Frontal cortex (tissue), 4 donors: ENCODE results near the gene WASHC4. TPM values are rescaled to one million over a fixed set of nuclear protein-coding genes. Genes with fewer than 3 reads are reported as not detected.
"Not testable (repeated sequence)": the region's sequence is repeated elsewhere in the genome, so short reads cannot be mapped to it uniquely, and the experiment has no call there.

ENCODE experiments used
- DNase-seq, 2 donors: peaks; one replicate each; pipeline ENCODE4 v3.0.0; 2012; ENCODE audit warnings: low spot score in 2 of 2
- FAIRE-seq: peaks from 2 replicates; lab custom pipeline; 2012; peaks lifted over from hg19 to GRCh38; lab: Jason Lieb, UNC
- total RNA-seq: library from RNA; depleted of rRNA; stranded (reverse); fragments of >200 nt; gene quantifications from one replicate; pipeline ENCODE4 v1.2.3, GENCODE V29; 2014
- donor health status: control.
- donor health status: control.
- donor health status: control.

WASHC4 gene
- total RNA-seq, 1 donor from 2014 or later, result 73.0 TPM

DNA sequence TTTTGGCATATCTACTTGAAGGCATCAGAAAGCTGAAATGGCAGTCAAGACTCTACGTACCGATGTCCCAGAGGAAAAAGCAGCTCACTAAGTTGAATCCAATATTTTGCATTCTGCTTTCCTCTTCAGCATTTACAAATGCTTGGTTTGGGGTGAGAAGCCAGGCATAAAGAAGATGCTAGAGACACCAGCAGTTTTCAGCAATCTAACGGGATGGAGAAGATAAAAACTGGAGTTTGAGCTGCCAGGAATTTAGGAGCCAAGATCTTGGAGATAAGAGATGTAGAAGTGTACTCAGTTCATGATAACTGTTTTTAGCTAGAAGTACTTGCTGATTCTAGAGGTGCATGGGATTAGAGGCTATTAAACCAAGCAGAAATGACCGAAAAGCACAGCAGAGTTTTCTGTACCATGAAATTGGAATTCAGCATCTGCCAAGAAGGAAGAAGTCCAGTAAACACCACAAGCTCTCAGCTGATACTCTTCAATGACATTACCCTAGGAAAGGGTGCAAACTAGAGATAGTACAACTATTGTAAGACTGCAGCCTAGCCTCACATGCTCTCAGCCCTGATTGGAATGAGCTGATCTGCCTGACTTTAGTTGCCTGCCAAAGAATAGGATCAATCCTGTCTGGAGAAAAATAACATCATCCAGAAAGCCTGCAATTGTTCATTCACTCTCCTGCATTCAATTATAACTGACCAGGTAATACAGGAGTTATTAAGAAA lies 15.9 kb upstream of the WASHC4 start:
- FAIRE-seq (no peak), DNase-seq (no peak)

GRCh38 chr12:105092336-105092735 lies 15.2 kb upstream of the WASHC4 start:
- DNase-seq (no peak), FAIRE-seq (no peak)

GRCh38 chr12:105095338-105095737 lies 12.2 kb upstream of the WASHC4 start:
- DNase-seq, FAIRE-seq: not testable (repeated sequence)

DNA sequence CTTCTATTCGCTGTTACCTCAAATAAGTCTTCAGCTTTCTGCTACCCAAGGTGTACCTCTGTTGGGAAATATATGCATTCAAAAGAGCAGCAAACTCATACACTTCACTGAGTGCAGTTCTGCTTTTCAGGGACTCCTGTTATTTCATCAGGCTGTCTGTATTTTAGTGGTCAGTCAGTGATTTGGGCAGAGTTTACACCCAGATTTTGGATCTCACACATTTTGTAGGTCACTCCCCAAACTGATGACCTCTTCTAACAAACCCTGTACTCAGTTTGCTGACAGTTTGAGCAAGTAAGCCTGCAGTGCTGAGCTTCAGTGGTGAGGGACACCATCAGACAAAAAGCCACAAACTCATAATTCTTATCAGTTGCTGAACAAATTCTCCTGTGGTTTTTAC lies 8.2 kb upstream of the WASHC4 start:
- FAIRE-seq (no peak), DNase-seq (no peak)

GRCh38 chr12:105100207-105100985 lies 7.1 kb upstream of the WASHC4 start:
- DNase-seq, result no peak
- FAIRE-seq, result no peak

- FAIRE-seq, result no peak
- no peak for DNase-seq
These were observed 6.5 kb upstream of the WASHC4 start for GRCh38 chr12:105100998-105101397.

DNA sequence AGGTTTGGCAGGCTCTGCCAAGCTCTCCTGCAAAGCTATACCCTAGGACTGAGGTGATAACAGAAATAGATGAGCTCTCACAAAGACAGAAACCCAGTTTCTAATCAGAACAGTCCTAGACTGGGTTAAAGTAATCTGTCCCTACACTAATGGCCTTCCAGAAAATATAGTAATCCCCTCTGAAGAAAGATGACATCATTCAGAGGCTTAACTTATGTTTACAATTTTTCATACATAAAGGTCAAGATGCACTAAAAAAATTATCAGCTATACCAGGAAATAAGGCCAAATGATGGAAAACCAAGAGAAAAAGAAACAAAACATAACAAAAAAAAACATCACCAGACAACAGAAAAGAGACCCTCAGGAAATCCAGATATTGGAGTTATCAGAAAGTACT lies 4.9 kb upstream of the WASHC4 start:
- FAIRE-seq (no peak), DNase-seq (no peak)

- DNase-seq (no peak), FAIRE-seq (no peak)
These were observed 2.8 kb upstream of the WASHC4 start for GRCh38 chr12:105104762-105105161.

DNA sequence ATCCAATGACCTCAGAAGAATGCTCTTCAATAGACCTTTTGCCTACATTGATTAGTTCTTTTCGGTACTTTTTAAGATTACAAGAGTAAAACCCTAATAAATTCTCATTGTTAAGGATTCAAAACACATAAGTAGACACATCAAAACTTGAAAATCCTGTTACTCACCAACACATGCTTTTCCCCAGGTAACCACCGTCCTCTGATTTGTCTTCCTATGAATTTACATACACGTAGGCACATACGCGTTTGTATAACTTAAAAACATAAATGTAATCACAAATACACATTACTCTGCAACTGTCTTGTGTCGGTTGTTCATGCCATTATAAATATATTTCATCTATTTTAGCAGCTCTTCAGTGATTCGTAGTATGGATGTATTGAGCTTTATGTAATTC lies 910 bp upstream of the WASHC4 start:
- DNase-seq (no peak), FAIRE-seq (no peak)

DNA sequence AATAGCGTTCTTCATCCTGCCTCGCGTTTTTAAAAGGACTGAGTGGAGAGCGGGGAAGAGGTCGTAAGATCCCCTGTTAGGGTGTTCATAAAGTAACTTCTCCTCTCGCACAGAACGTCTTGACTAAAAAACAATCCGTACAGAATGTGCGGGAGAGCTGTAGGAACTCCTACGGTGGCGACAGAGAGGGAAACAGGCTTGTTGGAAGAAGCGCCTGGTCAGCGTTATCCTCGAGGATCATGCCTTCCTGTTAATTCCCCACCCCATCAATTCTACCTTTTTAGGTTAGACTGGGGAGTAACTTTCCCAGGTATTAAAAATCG lies 399 bp upstream of the WASHC4 start:
- no peak for FAIRE-seq

DNA sequence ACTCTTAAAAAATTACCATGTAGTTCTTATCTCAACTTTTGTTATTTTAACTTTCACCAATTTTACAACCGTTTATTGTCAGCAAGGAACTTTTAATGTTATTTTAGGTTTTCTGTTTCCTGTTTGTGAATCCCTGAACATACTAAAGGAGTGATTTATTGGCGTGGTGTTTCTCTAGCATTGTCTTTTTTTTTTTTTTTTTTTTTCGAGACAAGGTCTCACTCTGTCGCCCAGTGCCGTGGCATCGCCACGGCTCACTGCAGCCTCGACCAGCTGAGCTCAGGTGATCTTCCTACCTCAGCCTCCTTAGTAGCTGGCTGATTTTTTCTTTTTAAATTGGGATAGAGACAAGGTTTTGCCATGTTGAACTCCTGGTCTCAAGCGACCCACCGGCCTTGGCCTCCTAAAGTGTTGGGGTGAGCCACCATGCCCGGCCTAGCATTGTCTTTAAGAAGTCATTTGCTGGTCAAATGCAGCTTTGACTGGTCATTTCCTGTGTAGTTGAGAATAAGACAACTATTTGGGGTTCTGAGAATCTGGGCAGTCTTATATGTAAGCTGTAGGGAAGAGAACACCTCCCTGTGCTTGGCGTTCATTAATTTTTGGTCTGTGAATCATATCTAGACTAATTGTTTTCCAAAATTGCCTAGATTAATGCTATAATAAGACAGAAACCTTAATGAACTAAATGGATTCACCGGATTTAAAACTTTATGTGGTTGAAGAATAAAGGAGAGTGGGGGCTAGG lies 2.1 kb downstream of the WASHC4 start:
- no peak for FAIRE-seq
- no peak for DNase-seq

More for the DNA sequence above, 399 bp upstream of the WASHC4 start:
- DNase-seq, result peak in 1 of 2 donors; percentile 38

DNA sequence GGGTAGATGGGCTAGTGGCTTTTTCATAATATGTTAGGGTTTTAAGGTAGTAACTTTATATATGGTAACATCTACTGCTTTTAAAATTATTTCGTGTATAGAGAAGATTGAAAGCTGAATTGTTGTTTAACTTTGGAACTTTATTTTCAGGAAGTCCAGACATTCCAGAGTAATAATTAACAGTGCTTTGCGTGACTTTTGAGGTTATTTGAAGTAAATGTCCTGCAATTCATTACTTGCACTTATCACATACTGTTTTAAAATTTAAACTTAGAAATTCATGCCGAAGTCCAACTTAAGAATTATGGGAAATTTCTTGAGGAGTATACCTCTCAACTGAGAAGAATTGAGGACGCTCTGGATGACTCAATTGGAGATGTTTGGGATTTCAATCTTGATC lies 3.3 kb downstream of the WASHC4 start:
- FAIRE-seq, result no peak
- no peak for DNase-seq

DNA sequence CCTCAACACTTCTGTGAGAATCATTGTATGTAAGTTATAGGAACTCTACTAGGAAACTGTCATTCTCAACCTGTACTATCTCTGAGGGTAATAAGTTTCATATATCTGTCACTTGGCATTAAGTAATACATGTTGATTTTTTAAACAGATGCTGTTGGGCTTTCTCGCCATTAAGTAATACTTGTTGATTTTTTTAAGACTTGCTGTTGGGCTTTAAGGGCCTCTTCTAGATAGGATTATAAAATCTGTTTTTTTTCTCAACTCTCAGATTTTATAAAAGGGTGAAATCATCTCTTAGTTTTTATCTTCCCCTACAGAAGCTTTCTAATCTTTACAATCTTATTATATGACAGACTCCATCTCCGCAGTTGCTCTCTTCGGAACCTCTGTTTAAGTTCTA lies 5.6 kb downstream of the WASHC4 start:
- no peak for DNase-seq

DNA sequence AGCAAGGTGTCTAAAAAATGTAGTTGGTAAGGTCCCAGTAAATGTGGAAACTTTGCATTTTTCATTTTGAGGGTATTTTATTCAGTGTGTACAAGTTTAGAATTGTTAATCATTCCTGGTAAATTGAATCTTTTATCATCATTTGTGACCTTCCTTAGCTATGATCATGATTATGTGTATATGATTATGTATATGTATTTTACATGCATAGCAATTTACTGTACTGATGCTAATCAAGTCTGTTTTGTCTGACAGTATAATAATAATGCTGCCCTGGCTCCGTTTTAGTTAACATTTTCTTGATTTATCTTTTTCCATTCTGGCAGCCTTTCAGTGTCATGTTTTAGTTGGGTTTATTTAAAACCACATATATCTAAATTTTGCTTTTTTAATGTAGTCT lies 9.4 kb downstream of the WASHC4 start:
- DNase-seq (no peak), FAIRE-seq (no peak)

More for the DNA sequence above, 5.6 kb downstream of the WASHC4 start:
- no peak for FAIRE-seq

GRCh38 chr12:105120551-105120950 lies 13.0 kb downstream of the WASHC4 start:
- FAIRE-seq (no peak), DNase-seq (no peak)

- FAIRE-seq (peak; percentile 72), DNase-seq (no peak)
These were observed 30.7 kb downstream of the WASHC4 start for GRCh38 chr12:105138248-105138647.

DNA sequence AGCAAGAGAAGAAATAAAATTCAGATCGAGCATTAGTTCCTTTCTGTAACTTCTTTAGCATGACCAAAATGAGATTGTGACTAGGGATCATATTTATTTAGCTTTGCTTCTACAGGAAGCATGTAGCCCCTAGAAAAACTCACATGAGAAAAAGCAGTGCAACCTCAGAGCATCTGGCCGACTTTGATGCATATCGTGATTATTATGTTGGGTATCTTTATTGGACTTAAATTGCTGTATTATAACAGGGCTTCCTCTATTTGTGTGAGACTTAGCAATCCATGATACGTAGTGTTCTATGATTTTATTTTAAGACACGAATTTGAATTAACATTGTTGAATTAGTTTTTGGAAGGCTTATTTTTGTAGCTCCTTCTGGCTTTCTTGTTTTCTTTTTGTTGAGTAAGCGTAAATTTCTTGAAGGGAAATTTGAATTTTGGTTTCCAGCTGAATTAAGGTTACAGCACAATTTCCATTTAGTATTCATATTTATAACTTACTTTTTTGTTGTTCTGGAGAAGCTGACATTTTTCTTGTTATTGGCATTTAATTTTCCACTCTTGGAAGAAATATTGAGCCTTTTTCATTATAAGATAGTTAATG lies 33.9 kb downstream of the WASHC4 start:
- no peak for FAIRE-seq

GRCh38 chr12:105142259-105142658 lies 34.7 kb downstream of the WASHC4 start:
- DNase-seq, result no peak
- no peak for FAIRE-seq

More for the DNA sequence above, 33.9 kb downstream of the WASHC4 start:
- no peak for DNase-seq

DNA sequence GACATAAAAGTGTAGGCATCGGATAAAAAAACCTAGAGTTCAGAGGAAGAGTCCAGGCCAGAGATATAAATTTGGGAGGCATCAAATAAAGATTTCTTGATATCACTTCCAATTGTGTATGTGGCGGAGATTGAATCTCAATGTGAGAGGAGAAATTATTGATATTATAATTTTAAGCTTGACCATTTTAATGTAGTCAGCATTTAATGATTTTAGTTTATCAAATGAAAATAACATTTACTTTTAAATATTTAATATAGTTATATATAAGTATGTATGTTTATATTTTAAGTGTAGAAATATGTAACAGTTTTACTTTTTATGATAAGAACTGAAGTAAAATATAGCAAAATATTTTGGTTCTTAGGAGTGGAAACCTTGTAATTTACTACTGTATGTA lies 48.7 kb downstream of the WASHC4 start:
- FAIRE-seq, result peak; percentile 91
- no peak for DNase-seq

GRCh38 chr12:105157606-105158005 lies 50.1 kb downstream of the WASHC4 start:
- FAIRE-seq (no peak), DNase-seq (no peak)
